NT2/D1 (cell line): ENCODE results near the gene TSSK2.
A peak's percentile ranks its signal among the peaks of the same experiment; 100 is the strongest.

Source experiments
- DNase-seq: peaks from one replicate; pipeline ENCODE4 v3.0.0-alpha.2; 2011; ENCODE audit warnings: low read depth, low spot score
- H3K27me3 ChIP-seq: 2 replicates; pipeline ENCODE4 v1.6.0; 2011; ENCODE audit warnings: mild to moderate bottlenecking; ENCODE audit not compliant: insufficient read length, insufficient read depth
- H3K36me3 ChIP-seq: 2 replicates; pipeline ENCODE4 v1.6.1; 2011; ENCODE audit warnings: mild to moderate bottlenecking, low read length, mixed read lengths; ENCODE audit not compliant: insufficient read depth, insufficient read length
- H3K4me1 ChIP-seq: 2 replicates; pipeline ENCODE4 v1.5.1; 2011; ENCODE audit not compliant: insufficient read depth, insufficient read length
- H3K4me3 ChIP-seq: 2 replicates; pipeline ENCODE4 v1.5.1; 2011; ENCODE audit warnings: low read depth; ENCODE audit not compliant: insufficient read length
- H3K9ac ChIP-seq: 2 replicates; pipeline ENCODE4 v1.6.0; 2011; ENCODE audit warnings: low read depth; ENCODE audit not compliant: insufficient read length
- H3K9me3 ChIP-seq: 2 replicates; pipeline ENCODE4 v1.5.1; 2011; ENCODE audit warnings: mild to moderate bottlenecking, low read length; ENCODE audit not compliant: insufficient read depth
- SUZ12 ChIP-seq: IDR thresholded peaks from 2 replicates; pipeline ENCODE4 v1.6.1; 2011; ENCODE audit not compliant: insufficient read length, insufficient read depth; ENCODE audit errors: extremely low read depth
- YY1 ChIP-seq: IDR thresholded peaks from 2 replicates; pipeline ENCODE4 v1.6.1; 2011; ENCODE audit not compliant: insufficient read length, insufficient read depth
- ZNF274 ChIP-seq: IDR thresholded peaks from 2 replicates; pipeline ENCODE4 v1.6.1; 2011; ENCODE audit warnings: mild to moderate bottlenecking, low read depth, low read length

Gene TSSK2

DNA sequence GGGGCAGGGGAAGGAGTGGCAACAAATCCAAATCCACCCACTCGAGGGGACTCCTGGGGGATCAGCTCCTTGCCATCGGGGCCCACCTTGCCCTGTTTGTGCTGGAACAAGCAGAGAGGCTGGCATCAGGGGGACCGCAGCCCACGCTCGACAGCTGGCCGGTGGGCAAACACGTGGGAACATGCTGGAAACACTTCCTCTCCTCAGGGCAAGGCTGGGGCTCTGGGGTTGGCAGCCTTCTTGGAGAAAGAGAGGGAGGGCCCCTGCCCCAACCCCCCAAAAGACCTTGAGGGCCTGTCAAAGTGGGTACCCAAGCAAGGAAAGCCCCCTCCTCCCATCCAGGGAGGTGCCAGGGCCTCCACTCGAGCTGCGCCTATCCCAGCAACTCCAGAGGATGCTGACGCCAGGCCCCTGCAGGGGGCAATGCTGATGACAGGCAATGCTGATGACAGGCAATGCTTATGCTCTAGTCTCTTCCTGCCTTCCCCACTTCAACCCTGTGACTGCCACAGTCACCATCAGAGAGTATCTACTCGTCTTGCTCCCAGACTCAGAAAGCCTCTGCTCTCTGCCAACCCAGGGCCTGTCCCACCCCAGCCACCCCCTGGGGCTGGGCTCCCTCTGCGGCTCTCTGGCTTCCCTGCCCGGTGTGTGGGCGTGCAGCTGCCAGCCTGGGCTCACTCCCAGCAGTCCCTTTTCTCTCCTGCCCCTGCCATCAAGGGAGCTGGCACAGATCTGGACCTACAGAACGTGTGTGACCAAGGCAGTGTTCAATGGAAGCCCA, 7.3 kb downstream of the TSSK2 start:
- Histone ChIP-seq H3K4me1 (peaks cover 3% of the 10 kb centered on the region), H3K9me3 (no peaks in the 10 kb centered on the region), H3K27me3 (no peaks in the 10 kb centered on the region), H3K4me3 (no peak overlapping the region), H3K9ac (no peak overlapping the region), H3K36me3 (peaks cover 88% of the 10 kb centered on the region)
- TF ChIP-seq ZNF274 (no peak), YY1 (no peak), SUZ12 (no peak)
- no peak for DNase-seq

DNA sequence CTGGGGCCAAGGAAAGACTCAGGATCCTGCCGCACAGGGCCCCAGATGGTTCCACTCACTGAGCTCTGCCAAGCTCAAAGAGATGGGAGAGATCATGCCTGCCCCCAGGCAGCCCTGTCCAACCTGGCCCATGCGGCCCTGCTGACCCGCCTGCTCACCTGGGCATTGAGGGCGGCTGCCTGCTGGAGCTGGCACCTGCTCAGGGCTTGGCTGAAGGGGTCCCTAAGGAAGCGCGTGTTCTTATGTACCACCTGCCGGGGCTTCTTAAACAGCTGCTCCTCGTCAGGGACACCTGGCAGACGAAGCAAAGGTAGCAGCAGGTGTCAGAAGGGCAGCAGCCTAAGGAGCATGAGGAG, 7.9 kb downstream of the TSSK2 start:
- Histone ChIP-seq H3K36me3 (peaks cover 82% of the 10 kb centered on the region), H3K4me1 (peaks cover 3% of the 10 kb centered on the region), H3K9me3 (no peaks in the 10 kb centered on the region), H3K4me3 (no peak overlapping the region), H3K9ac (no peak overlapping the region), H3K27me3 (no peaks in the 10 kb centered on the region)
- TF ChIP-seq YY1 = no peak
- TF ChIP-seq ZNF274 = no peak
- TF ChIP-seq SUZ12 = no peak
- DNase-seq = no peak

DNA sequence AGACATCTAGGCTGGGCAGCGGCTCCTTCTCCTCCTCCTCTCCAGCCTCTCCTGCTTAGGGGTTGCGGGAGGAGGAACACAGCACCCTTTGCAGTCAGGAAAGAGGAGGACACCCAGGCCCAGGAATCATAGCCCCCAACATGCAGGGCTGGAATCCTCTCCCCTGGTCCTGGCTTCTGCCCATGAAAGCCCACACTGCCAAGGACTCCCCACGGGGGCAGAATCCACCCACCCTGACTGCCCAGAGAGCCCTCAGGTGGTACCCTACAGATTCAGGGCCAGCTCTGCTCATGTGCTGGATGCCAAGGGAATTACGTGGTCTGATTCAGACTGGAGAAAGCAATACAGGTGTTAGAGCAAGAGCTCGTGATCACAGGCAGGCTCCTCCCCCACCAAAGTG, 8.9 kb downstream of the TSSK2 start:
- Histone ChIP-seq H3K36me3 (peaks cover 72% of the 10 kb centered on the region), H3K4me1 (peaks cover 3% of the 10 kb centered on the region), H3K4me3 (no peak overlapping the region), H3K27me3 (no peaks in the 10 kb centered on the region), H3K9ac (no peak overlapping the region), H3K9me3 (no peaks in the 10 kb centered on the region)
- TF ChIP-seq YY1 (no peak), SUZ12 (no peak), ZNF274 (no peak)
- no peak for DNase-seq

DNA sequence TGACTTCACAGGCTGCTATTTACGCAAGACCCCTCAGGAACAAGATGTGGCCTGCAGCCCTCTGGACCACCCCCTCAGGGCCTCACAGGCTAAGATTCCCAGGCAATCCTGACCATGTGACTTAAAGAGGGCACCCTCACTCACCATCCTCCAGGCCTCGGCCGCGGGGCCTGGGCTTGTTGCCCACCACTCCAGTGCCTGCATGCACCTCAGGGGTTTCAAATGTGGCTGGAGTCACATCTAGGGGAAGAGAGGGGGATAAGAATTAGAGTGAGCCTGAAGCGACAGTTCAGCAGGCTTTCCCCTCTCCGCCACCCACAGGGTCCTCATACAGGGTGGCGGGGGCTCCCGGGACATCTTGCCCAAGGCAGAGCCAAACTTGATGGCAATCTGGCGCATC, 11.3 kb downstream of the TSSK2 start:
- Histone ChIP-seq H3K36me3 (peaks cover 54% of the 10 kb centered on the region), H3K9ac (no peak overlapping the region), H3K27me3 (no peaks in the 10 kb centered on the region), H3K4me3 (no peak overlapping the region), H3K9me3 (no peaks in the 10 kb centered on the region), H3K4me1 (peaks cover 4% of the 10 kb centered on the region)
- TF ChIP-seq ZNF274 = no peak
- no peak for TF ChIP-seq SUZ12
- TF ChIP-seq YY1 = no peak
- DNase-seq = no peak

DNA sequence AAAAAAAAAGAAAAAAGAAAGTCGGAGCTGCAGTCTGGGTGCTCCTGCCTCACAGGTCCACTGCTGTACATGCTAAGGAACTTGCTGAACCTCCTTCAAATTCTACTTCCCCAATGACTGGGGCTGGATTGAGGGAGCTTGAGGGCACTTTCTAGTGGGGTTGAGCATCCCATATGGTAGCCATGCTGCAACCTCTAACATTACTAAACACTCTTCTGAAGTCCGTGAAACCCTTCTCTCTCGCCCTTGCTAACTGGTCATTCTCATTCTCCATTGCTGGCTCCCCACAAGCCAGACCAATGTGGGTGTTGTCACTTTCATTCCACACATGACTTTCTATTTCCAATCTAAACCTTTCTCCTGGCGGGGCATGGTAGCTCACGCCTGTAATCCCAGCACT, 12.1 kb downstream of the TSSK2 start:
- peaks cover 8% of the 10 kb centered on the region for H3K27me3 ChIP-seq
- no peak overlapping the region for H3K4me3 ChIP-seq
- H3K9me3 ChIP-seq = no peaks in the 10 kb centered on the region
- no peak overlapping the region for H3K9ac ChIP-seq
- no peak for TF ChIP-seq SUZ12
- no peak for TF ChIP-seq YY1
- no peak for TF ChIP-seq ZNF274
- no peak for DNase-seq
- H3K4me1 ChIP-seq = peaks cover 6% of the 10 kb centered on the region
- peaks cover 46% of the 10 kb centered on the region for H3K36me3 ChIP-seq

DNA sequence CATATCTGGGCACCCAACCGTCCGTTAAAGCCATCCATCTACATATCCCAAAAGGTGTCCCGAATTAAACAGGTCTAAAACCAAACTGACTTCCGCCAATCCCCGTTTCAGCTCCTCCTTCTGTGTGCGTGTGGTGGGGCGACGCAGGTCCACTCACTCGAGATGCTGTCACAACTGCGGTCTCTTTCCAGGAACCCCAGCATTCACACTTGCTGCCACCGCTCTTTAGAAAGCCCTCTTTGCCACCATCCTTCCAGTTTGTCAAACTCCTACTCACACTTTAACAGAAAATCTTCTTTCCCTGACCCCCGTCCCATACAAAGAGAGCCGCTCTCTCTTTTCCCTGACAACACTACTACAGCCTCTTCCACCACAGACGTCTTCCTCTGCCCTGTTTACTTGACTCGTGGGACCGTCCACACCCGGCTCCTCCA, 12.9 kb downstream of the TSSK2 start:
- H3K27me3 ChIP-seq = peaks cover 15% of the 10 kb centered on the region
- no peaks in the 10 kb centered on the region for H3K9me3 ChIP-seq
- peak overlapping the region; percentile 97 for H3K9ac ChIP-seq
- peaks cover 6% of the 10 kb centered on the region for H3K4me1 ChIP-seq
- peak overlapping the region; percentile 97 for H3K4me3 ChIP-seq
- H3K36me3 ChIP-seq = peaks cover 39% of the 10 kb centered on the region
- DNase-seq = no peak
- TF ChIP-seq YY1 (no peak), ZNF274 (no peak), SUZ12 (no peak)

DNA sequence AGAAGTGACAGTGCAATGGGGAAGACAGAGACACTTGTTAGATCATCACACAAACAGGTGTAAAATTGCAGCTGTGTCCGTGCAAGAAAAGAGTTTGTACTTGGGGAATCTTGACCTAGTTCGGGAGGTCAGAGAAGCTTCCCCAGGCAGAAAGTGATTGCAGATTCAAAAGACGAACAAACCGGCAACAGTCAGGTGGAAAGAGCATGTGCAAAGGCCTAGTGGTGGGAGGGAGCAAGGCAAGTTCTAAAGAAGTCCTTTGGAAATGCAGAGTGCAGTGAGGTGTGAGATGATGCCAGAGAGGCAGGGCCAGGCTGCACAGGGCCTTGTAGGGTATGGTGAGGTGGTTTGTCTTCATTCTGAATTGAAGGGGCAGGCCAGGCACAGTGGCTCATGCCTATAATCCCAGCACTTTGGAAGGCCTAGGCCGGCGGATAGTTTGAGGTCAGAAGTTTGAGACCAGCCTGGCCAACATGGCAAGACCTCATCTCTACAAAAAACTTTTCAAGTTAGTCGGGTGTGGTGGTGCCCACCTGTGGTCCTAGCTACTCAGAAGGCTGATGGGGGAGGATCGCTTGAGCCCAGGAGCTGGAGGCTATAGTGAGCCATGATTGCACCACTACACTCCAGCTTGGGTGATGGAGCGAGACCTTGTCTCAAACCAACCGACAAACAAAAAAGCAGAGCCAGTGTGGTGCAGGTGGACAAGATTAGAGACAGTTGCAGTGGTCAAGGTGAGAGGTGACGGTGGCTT, 15.3 kb downstream of the TSSK2 start:
- TF ChIP-seq ZNF274 (no peak), YY1 (no peak), SUZ12 (no peak)
- Histone ChIP-seq H3K9me3 (no peaks in the 10 kb centered on the region), H3K4me1 (peaks cover 6% of the 10 kb centered on the region), H3K4me3 (no peak overlapping the region), H3K36me3 (peaks cover 15% of the 10 kb centered on the region), H3K9ac (no peak overlapping the region), H3K27me3 (peaks cover 36% of the 10 kb centered on the region)
- no peak for DNase-seq
